ENCODE measurements around the gene GDPGP1. TPM values are rescaled to one million over a fixed set of nuclear protein-coding genes. Genes with fewer than 3 reads are reported as not detected.

GDPGP1 gene
- total and polyA plus RNA-seq, 2 of the 4 experiments (the other 2 are of a cell fraction): 2.3 to 4.1 TPM

DNA sequence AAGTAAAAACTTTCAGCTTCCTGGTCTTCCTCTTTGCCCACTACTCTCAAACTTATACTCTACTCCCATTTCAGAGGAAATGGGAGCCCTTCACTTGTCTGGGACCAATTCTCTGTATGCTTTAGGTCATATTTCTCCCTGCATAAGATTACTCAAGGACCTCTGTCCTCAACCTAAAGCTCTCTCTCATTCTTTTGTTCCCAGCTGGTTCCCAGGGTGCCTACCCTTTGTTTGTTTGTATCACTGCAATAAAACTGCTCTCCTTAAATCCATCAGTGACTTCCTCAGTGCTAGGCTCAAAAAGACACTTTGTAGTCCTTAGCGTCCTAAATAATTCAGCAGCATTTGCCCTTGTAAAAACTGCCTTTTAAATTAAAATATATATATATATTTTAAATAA, 34.4 kb downstream of the GDPGP1 start:
- Histone ChIP-seq H3K23ac (ENCODE audit: low read depth, low read length) (no peak overlapping the region), H2BK20ac (ENCODE audit: low read depth, low read length) (no peak overlapping the region), H3K56ac (ENCODE audit: extremely low read depth, insufficient read depth, low read length) (no peak overlapping the region), H3K9me3 (ENCODE audit: control insufficient read depth, insufficient read depth, low read length) (no peaks in the 10 kb centered on the region), H2AK9ac (replicated peaks; ENCODE audit: low read depth, low read length, poor library complexity) (no peak overlapping the region), H3K18ac (ENCODE audit: low read depth, low read length) (no peak overlapping the region), H4K8ac (ENCODE audit: low read depth in 2 of 2, low read length in 2 of 2) (no peak overlapping the region), H3K14ac (replicated peaks; ENCODE audit: low read depth, low read length) (no peak overlapping the region), H3K27me3 (ENCODE audit: control insufficient read depth, insufficient read depth, low read length) (no peaks in the 10 kb centered on the region), H3K36me3 (ENCODE audit: control insufficient read depth, insufficient read depth, low read length) (peaks cover 21% of the 10 kb centered on the region), H4K5ac (ENCODE audit: low read depth, low read length) (no peak overlapping the region), H2AK5ac (ENCODE audit: low read depth, low read length) (no peak overlapping the region), H2AFZ (replicated peaks; ENCODE audit: low read length, poor library complexity) (no peak overlapping the region), H3K9ac (ENCODE audit: low read depth, low read length) (no peak overlapping the region), H3K9me1 (ENCODE audit: insufficient read depth, low read length) (peaks cover 14% of the 10 kb centered on the region), H2BK5ac (ENCODE audit: low read depth, low read length, poor library complexity, severe bottlenecking) (no peak overlapping the region), H3K4me1 (ENCODE audit: control insufficient read depth, insufficient read depth, low read length) (peaks cover 7% of the 10 kb centered on the region), H2BK120ac (ENCODE audit: low read depth, low read length) (no peak overlapping the region), H3K27ac (ENCODE audit: insufficient read depth, low read length) (no peak overlapping the region), H4K91ac (ENCODE audit: insufficient read depth, low read depth, low read length) (no peak overlapping the region), H3K79me1 (ENCODE audit: low read depth in 1 of 2, low read length in 2 of 2) (peaks cover 45 to 87% of the 10 kb centered on the region in 2 experiments), H3K4me2 (ENCODE audit: low read depth, low read length) (no peak overlapping the region), H3K4me3 (ENCODE audit: insufficient read depth, low read depth, low read length) (no peak overlapping the region), H3K4ac (ENCODE audit: low read depth, low read length) (no peak overlapping the region), H2BK15ac (ENCODE audit: low read depth, low read length) (no peak overlapping the region), H4K20me1 (ENCODE audit: insufficient read depth, low read length) (peaks cover 56% of the 10 kb centered on the region)
- DNase-seq (no peak), ATAC-seq (ENCODE audit: low read depth) (no peak)
- WGBS, 2 experiments (ENCODE audit: extremely low coverage in 2 of 2, insufficient read length in 1 of 2): no CpG with 5 or more reads among the region's 1 CpG
- no TSS peak for BruUV-seq (replicated peaks)
- in situ Hi-C loops (cut with MboI; ENCODE audit: low sequenced_read_pairs): no loop called here
- intact Hi-C loops (cut with micrococcal nuclease): no loop called here
- ChIA-PET CTCF (interaction anchor here (0.5 to 1.1 kb wide), 3 partner anchors 14 to 52 kb away, joined by 3 read pairs; no protein-coding TSS in a partner anchor), POLR2A (ENCODE audit: unreplicated experiment) (interaction anchor here (0.6 kb wide), 2 partner anchors 35 to 52 kb away, joined by 3 to 6 read pairs; partner anchors contain the start of gene CIB1)
- TF ChIP-seq, protein P1, sequence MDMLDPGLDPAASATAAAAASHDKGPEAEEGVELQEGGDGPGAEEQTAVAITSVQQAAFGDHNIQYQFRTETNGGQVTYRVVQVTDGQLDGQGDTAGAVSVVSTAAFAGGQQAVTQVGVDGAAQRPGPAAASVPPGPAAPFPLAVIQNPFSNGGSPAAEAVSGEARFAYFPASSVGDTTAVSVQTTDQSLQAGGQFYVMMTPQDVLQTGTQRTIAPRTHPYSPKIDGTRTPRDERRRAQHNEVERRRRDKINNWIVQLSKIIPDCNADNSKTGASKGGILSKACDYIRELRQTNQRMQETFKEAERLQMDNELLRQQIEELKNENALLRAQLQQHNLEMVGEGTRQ (IDR thresholded peaks at IDR 0.05; ENCODE audit: low read depth, low read length): no peak
- TF ChIP-seq MAZ (IDR thresholded peaks at IDR 0.05; ENCODE audit: borderline replicate concordance, low read depth, low read length): no peak
- TF ChIP-seq CTCF (conservative IDR thresholded peaks at IDR 0.05; ENCODE audit: low read depth, low read length): no peak
- no peak for TF ChIP-seq RAD21 (IDR thresholded peaks at IDR 0.05; ENCODE audit: low read length)
- no peak for TF ChIP-seq CEBPB (IDR thresholded peaks at IDR 0.05; ENCODE audit: low read depth, low read length)
- no peak for TF ChIP-seq RFX5 (IDR thresholded peaks at IDR 0.05; ENCODE audit: low read depth, low read length)
- TF ChIP-seq CHD1 (IDR thresholded peaks at IDR 0.05; ENCODE audit: low read depth, low read length): no peak
- TF ChIP-seq MXI1 (IDR thresholded peaks at IDR 0.05; ENCODE audit: borderline replicate concordance, low read depth, low read length): no peak
- TF ChIP-seq SMC3 (IDR thresholded peaks at IDR 0.05; ENCODE audit: low read depth, low read length): no peak
- TF ChIP-seq POLR2A (IDR thresholded peaks at IDR 0.05; ENCODE audit: low read depth, low read length): no peak
- TF ChIP-seq MAFK (IDR thresholded peaks at IDR 0.05; ENCODE audit: low read depth, low read length): no peak
- no peak for TF ChIP-seq NFE2L2 (IDR thresholded peaks at IDR 0.05; ENCODE audit: low read depth, low read length)
- no peak for TF ChIP-seq RCOR1 (IDR thresholded peaks at IDR 0.05; ENCODE audit: insufficient replicate concordance, low read length)
- TF ChIP-seq BHLHE40 (IDR thresholded peaks at IDR 0.05; ENCODE audit: low read depth, low read length): no peak
- no peak for TF ChIP-seq ELK1 (IDR thresholded peaks at IDR 0.05; ENCODE audit: borderline replicate concordance, low read depth, low read length)
- TF ChIP-seq FOS (IDR thresholded peaks at IDR 0.05; ENCODE audit: low read depth, low read length): no peak
- dilution Hi-C loops (cut with HindIII; ENCODE audit: low sequenced_read_pairs, unreplicated experiment): no loop called here
